ENCODE measurements around the gene DUSP1. TPM values are rescaled to one million over a fixed set of nuclear protein-coding genes. Genes with fewer than 3 reads are reported as not detected.

The DUSP1 gene
- 39.8 and 60.9 TPM in 2 replicates for total RNA-seq

GRCh38 chr5:172770675-172771438 lies at the start of gene DUSP1:
Gene DUSP1 (minus strand): TSS chr5:172771195. CDS start chr5:172770952, 243 bp downstream.

Other genes with a start within 250 kb of the DUSP1 start
- gene NEURL1B, start 129.9 kb downstream of the DUSP1 start, total RNA-seq, result 1.2 and 4.4 TPM in 2 replicates
- 145 and 257 TPM in 2 replicates for gene ERGIC1, start 63.1 kb upstream of the DUSP1 start, total RNA-seq
- 43.6 and 47.2 TPM in 2 replicates for gene RPL26L1, start 188.2 kb upstream of the DUSP1 start, total RNA-seq
- gene ATP6V0E1, start 212.6 kb upstream of the DUSP1 start, total RNA-seq, result 182 and 291 TPM in 2 replicates